G401.6 (cell line): ENCODE results near the gene KANSL1.
"Not testable (repeated sequence)": the region's sequence is repeated elsewhere in the genome, so short reads cannot be mapped to it uniquely, and the experiment has no call there.

Experiments used
- FAIRE-seq: peaks from 2 replicates; lab custom pipeline; 2012; peaks lifted over from hg19 to GRCh38; lab: Jason Lieb, UNC

Gene KANSL1

DNA sequence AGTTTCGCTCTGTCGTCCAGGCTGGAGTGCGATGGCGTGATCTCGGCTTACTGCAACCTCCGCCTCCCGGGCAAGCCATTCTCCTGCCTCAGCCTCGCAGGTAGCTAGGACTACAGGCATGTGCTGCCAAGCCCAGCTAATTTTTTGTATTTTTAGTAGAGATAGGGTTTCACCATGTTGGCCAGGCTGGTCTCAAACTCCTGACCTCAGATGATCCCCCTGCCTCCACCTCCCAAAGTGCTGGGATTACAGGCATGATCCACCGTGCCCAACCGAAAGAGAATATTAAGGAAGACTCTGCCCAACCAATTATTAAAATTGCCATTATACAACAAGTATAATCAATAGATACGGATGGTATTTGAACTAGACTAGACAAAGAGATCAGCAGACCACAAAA lies 82.0 kb downstream of the KANSL1 start:
- not testable (repeated sequence) for FAIRE-seq

DNA sequence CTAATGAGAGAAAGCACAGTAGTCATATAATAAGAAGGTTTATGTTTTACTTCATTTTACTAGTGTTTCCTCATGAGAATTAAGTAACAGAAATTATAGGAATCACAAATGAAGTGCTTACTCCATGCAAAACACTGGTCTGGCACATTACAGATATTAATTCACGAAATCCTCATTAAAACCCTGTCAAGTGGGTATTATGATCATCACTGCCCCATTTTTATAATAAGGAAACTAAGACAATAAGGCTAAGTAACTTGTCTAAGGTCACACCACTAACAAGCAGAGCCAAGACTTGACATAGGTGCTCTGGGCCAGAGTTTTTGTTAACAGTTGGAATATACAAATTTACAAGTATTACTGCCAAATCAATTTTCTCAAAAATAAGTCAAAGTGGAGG lies 83.0 kb downstream of the KANSL1 start:
- FAIRE-seq = no peak

DNA sequence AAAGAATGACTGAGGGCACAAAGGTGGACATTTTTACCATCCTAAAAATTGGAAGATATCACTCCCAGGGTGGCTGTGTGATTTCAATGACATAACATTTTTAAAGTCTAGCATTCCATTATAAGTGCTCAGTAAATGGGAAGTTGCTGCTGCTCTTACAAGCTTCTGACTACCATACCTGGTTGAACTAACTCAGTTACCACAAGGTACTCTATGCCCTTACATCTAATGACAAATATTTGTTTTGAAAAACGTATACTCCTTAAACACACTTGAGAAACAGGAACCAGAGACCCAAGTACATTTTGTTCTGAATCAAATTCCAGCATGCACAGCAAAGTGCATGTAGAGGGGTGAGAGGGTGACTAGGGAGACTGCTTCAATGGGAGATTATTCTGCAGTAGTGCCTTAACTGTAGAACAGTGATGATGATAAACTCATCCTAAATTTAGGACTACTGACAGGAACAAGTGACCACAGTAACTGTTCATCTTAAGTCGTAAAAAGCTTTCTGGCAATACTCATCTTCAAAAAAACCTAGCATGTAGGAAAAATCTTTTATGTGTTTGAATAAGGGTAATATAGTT lies 83.5 kb downstream of the KANSL1 start:
- no peak for FAIRE-seq

DNA sequence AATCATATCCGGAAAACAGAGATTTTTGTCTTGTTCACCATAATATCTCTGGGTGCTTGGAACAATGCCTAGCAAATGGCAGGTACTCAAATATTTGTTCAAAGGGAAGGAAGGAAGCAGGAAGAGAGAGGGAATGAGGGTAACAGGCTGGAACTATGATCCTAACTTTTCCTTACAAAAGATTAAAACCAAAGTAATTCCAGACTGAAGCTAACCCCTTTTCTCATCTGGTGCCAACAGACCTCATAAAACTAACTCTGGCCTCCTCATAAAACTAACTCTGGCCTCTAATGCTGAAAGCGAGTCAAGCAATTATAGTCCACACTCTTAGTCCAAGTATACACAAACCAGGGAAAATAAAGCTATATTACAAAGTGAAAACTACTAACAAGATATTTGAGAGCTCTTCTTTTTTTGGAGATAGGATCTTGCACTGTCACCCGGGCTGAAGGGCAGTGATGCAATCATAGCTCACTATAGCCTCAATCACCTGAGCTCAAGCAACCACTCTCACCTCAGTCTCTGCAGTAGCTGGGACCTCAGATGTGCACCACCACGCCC lies 84.6 kb downstream of the KANSL1 start:
- no peak for FAIRE-seq

DNA sequence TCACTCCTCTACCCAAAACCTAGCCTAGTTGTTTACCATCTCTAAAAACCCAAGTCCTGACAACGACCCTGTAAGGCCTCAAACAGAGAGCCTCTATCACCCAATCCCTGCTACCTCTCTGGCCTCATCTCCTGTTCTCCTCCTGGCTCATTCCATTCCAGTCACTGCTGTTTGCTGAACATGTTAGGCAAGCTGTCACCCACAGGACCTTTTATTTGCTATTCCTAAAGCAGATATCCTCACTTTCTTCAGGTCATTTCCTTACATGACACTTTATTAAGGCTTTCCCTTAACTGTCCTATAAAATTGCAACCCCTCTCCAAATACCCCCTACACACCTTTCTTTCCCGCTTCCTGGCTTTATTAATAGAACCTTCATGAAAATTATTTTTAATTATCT lies 85.1 kb downstream of the KANSL1 start:
- no peak for FAIRE-seq

DNA sequence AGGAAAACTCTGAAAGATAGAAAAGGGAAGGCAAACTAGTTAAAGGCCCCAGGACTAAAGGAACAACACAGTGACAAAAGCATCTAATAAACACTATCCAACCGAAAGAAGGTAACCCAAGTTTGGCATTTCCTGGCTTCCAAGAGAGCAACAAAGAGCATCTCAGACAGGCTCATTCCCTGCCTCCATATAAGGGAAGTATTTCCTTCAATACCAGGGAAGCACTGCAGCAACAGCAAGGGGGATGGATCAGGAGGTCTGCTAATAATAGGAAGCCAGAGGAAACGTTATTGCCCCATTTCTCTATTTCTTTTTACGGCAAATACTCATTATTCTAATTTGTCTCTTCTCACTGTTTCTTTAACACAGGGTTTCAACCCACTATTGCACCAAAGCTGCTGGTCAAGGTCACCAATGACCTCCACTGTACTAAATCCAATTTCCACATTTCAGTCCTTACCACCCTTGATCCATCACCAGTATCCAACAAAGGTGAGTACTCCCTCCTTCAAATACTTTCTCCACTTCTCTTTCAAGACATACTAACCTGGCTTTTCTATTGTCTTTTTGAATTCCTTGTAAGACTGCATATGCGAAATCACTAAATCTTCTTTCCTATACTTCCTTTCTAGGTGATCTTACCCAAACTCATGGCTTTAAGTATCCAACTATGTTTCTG lies 86.1 kb downstream of the KANSL1 start:
- no peak for FAIRE-seq

DNA sequence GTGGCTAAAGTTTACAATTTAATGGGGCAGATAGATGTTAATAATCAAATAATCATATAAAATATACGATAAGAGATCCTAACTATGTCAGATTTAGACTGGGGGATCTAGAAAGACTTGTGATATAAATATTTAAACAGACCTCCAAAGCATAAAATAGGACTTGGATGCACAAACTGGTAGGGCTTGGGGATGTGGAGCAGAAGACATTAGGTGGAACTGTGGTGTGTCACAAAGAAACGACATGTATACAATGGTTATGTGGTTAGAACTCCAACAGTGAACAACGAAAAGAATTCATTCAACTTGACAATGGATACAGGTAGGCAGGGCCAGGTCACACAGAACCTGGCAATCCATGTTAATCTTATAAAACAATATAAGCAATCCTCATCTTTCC lies 90.4 kb downstream of the KANSL1 start:
- not testable (repeated sequence) for FAIRE-seq

DNA sequence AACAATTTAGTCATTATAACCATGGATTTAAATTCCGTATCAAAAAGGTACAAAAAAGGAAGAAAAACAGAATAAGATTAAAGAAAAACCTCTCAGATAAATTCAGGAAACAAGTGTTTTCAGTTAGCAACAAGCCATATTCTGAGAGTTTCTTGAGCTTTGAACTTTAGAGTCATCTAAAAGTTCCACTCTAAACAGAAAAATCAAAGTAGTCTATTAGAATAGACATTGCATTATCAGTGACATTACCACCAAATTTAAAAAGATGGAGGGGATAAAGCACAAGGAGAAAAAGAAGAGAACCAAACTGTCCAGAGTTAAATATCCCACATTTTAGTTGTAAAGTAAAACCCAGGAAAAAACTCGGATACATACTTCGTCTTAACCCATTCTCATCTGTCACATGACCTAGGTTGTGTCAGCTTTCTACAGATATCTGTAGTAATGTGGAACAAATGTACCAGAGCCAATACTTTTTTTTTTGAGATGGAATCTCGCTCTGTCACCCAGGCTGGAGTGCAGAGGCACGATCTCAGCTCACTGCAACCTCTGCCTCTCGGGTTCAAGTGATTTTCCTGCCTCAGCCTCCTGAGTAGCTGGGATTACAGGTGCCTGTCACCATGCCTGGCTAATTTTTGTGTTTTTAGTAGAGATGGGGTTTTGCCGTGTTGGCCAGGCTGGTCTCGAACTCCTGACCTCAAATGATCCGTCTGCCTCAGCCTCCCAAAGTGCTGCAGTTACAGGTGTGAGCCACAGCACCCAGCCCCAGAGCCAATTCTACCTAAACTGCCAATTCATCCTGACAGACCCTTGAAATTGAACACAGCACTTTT lies 91.2 kb downstream of the KANSL1 start:
- peak; percentile 78 for FAIRE-seq

DNA sequence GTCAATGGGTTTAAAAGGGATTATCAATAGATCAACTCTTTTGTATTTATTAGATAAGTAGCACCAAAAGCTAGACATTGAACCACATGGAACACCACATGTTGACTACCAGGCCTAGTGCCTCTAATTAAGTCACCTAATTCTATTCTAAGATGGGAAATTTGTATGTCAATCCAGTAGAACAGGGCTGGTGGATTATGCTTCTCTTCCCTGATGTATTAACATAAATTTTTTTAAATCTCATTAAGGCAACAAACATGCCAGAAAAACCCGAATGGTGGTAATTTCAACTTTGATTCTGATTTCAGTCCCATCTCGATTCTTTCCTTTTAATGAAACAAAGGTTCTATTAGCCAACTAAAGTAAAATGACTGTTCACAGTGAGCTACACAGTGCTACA lies 92.6 kb downstream of the KANSL1 start:
- FAIRE-seq = no peak

DNA sequence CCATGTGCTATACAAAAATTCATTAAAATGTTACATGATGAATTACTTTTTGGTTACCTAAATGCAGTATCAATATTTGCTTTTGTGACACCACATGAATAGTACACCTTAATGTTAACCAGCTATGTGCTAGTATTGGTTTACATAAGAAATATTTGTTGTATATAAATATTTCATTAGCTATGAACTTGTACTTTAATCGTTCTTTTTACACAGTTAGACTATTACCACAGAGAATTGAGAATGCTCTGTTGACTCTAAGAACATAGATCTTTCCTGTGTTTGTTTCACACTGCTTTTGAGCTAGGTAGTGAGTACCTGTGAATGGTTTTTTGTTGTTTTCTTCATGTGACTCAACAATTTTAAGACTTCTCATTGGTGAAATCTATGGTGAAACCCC lies 93.4 kb downstream of the KANSL1 start:
- FAIRE-seq = peak; percentile 45

DNA sequence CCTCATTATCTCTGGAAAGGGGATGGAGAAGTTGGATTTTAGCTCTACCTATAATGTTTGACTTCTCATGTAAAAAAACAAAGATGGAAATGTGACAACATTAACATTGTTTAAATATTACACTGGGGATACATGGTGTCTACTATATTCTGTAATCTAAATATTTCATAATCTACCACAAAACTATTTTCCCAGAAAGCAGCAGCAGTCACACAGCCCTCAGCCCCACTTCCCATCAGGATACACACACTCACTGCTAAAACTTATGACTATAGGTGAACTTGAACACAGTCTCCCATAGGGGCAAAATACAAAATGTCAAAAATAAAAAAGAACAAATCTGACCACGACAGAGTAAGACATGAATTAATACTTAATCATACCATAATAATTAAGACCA lies 95.7 kb downstream of the KANSL1 start:
- FAIRE-seq = no peak

DNA sequence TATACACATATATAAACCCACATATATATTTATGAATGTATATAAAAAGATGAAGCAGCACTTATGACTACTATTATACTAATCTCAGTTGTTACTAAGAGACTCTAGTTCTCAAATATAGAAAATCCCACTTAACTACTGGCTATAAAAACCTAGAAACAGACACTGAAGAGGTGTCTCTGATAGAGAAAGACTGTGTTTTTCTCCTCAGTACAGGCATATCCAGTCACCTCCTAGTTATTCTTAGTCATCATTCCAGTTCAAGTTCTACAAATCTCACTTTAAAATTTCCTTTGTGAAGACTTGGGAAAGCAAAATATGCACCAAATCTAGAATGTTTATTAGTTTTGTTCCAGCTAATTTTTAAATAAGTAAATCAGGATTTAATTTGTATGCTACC lies 100.2 kb downstream of the KANSL1 start:
- FAIRE-seq = peak; percentile 28

DNA sequence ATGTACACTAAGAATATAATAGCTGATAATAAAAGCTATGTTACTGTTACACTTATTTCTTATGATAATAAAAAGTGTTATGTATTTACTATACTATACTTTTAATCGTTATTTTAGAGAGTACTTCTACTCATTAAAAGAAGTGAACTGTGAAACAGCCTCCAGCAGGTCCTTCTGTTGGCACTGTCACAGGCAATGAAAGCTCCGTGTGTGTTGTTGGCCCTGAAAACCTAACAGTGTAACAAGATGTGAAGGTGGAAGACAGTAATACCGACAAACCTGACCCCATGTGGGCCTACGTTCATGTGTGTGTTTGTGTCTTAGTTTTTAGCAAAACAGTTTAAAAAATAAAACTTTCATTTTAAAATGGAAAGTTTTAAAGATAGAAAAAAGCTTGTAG lies 102.4 kb downstream of the KANSL1 start:
- no peak for FAIRE-seq

DNA sequence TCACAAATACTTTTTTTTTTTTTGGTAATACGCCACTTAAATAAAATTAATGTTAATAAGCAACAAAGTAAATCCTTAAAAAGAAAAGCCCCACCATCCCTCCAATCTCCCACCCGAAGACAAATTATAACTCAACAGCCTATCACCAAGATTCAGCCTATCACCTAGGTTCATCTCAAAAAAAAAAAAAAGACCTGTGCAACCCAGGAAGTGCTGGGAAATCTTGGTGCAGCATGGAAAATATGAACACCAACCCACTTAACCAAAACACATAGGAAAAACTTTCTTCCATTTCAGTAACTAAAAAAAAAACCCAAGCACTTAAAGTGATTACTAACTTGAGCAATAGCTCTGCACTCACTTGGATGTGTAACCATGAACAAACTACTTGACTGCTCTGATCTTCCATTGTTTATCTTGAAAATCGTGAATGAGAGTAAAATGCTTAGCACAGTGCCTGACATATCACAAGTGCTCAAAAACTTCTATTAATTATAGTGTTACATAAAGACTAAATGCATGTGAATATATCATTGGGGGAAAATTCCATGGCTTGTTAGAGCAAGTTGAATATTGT lies 103.8 kb downstream of the KANSL1 start:
- no peak for FAIRE-seq

DNA sequence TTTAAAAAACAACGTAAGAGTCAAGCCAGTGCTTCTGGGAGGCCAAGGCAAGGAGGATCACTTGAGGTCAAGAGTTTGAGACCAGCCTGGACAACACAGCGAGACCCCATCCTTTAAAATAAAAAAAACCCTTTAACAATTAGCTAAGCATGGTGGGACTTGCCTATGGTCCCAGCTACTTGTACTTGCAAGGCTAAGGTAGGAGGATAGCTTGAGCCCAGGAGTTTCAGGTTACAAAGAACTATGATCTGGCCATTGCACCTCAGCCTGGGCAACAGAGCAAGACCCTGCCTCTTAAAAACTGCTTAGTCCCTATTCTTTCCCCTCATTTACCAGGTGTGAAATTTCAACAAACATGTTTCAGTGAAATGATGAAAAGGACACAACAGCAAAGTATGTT lies 104.6 kb downstream of the KANSL1 start:
- FAIRE-seq = no peak

DNA sequence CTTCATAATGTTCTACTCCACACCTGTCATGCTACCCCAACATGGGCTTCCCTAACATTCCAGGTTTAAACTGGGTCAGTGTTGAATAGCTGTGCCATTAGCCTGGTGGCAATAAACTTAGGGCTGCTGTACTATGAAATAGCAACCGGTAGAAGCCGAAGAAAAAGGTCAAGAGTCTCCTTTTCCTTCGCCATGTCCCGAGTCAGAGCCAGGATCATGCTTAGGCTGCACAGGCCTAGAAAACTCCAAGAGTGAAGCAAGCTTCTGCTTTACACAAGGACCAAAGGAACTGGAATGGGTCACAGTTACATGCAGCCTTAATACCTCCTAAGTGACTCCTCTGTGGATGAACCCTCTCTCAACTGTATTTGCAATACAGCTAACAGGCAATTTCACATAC lies 105.4 kb downstream of the KANSL1 start:
- not testable (repeated sequence) for FAIRE-seq

DNA sequence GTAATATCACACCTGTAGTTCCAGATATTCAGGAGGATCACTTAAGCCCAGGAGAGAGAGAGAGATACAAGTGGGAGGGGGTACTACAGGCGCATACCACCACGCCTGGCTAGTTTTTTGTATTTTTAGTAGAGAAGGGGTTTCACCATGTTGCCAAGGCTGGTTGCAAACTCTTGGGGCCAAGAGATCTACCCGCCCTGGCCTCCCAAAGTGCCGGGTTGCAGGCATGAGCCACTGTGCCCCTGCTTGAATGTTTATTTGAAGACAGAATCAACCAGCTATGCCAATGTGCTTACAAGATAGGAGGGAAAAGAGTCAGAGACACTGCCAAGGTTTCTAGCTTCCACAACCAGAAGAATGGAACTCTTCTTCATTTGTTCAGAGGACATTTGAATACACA lies 106.4 kb downstream of the KANSL1 start:
- FAIRE-seq = no peak

DNA sequence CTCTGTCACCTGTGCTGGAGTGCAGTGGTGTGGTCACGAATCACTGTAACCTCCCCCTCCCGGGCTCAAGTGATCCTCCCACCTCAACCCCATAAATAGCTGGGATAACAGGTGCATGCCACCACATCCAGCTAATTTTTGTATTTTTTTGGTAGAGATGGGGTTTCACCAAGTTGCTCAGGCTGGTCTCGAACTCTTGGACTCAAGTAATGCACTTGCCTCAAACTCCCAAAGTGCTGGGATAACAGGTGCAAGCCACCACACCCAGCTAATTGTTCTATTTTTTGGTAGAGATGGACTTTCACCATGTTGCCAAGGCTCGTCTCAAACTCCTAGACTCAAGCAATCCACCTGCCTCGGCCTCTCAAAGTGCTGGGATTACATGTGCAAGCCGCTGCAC lies 107.7 kb downstream of the KANSL1 start:
- FAIRE-seq = no peak

DNA sequence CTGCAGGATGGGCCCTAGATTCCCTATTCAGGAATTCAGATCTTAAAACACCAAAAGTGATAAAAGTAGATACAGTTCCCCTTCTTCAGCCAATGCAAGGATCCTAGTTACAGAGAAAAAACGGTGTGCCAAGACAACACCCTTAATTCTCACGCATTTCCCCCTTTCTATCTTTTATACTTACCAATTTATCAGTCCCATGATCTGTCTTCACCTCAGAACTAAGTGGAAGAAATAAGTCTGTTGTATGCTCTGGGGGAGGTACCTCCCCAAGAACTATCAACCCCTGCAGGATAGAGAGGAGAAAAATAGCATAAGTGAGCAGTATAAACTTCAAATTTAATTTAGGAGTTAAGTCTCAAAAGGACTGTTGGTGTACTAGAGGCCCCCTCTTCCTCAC lies 111.0 kb downstream of the KANSL1 start:
- FAIRE-seq = no peak

DNA sequence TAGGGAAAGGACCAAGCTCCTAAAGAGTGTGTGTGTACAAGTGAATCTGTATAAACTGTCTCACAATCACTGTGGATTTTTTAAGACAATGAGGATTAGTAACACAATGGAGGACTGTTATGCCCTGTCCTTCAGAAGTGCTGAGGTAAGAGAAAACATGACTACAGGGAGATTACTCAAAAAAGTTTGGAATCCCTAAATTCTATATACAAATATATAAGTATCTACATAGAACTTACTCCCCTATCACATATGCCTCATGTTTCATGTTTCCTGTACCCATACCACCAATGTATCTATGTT lies 112.3 kb downstream of the KANSL1 start:
- no peak for FAIRE-seq

DNA sequence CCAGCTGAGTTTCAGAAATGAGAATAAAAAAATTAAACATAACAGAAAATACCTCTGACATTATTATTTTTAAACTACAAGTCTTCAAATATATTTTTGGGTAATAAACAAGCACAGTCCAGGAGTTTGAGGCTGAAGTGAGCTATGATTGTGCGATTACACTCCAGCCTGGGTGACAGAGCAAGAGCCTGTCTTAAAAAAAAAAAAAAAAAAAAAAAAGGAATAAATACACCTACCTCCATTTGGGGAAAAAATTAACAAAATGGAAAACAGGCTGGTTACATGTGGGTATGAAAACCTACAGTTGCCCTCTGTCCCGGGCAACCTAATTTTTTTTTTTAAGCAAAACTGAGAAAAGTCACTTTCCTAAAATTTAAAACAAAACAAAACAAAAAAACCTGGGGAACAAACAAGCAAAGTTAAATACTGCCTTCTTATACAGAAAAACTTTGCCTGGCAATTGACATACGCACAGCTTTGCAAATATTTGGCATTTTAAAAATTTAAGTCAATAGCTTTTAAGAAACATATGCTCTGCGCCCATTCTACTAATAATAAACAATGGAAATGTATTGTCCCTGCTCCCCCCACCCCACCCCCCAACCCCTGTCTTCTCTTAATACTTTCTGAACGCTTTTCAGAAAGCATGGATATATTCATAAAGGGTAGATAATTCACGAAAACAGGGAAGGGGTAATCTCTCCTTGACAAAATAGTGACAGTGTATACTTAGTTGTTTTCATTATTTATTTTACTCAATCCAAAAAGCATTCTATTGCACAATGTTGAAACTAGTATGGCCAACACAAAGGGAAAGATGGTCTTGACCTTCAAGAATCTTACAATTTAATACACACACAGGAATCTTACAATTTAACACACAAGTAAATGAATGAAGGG lies 112.9 kb downstream of the KANSL1 start:
- no peak for FAIRE-seq

DNA sequence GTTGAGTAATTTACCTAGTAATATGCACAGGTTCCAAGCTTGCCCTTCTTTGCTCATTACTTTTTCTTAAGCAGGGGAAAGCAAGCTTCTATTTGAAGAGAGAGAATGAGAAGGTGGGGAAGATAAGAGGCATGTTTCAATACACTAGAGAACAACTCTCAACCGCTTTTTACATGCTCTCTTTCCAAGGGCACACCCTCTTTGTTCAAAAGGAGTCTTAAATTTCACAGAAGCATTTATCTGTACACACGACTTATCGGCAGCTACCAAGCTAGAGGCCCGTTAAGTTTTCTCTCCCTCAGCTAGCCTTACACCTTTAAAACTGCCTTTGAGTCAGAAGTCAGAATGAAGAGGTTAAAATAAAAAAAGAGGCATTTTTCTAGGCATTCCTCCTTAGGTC lies 114.6 kb downstream of the KANSL1 start:
- FAIRE-seq = no peak
